Sigmoid colon (tissue), 4 donors: ENCODE measurements around the gene TXNRD2.

Experiments
- CTCF ChIP-seq, 4 experiments: fragments of 450-650 bp in 3 of 4; fragments of 200-600 bp in 1 of 4; IDR thresholded peaks; one replicate each; pipeline ENCODE4 v1.5.1; 2016 to 2019; ENCODE audit warnings: antibody characterized with exemption in 4 of 4, mild to moderate bottlenecking in 3 of 4, moderate library complexity in 2 of 4
- POLR2AphosphoS5 ChIP-seq, 4 donors: sonication (generic); formaldehyde crosslinking; IDR thresholded peaks; one replicate each; pipeline ENCODE4 v1.6.1; 2017; ENCODE audit warnings: antibody characterized with exemption in 4 of 4

GRCh38 chr22:19879643-19879991, 62.0 kb downstream of the TXNRD2 start:
- TF ChIP-seq POLR2AphosphoS5 (IDR thresholded peaks at IDR 0.05) (no peak), CTCF (IDR thresholded peaks at IDR 0.05) (no peak)
